LNCaP clone FGC (cell line): Measurements from ENCODE around the gene PRIMPOL.

Experiments
- DNase-seq: peaks from one replicate; pipeline ENCODE4 v3.0.0-alpha.2; 2011; ENCODE audit warnings: low read depth
- H3K4me3 ChIP-seq: 2 replicates; pipeline ENCODE4 v1.5.1; 2011; ENCODE audit warnings: mild to moderate bottlenecking, low read depth, low read length, control low read depth
- TF ChIP-seq, protein P1 (sequence below): IDR thresholded peaks from 2 replicates; pipeline ENCODE4 v1.5.1; 2012; ENCODE audit warnings: mild to moderate bottlenecking; ENCODE audit not compliant: control insufficient read depth, insufficient read depth; ENCODE audit errors: extremely low read depth

PRIMPOL gene

GRCh38 chr4:184681916-184682315 is 32.4 kb downstream of the PRIMPOL start:
- no peak overlapping the region for H3K4me3 ChIP-seq
- no peak for DNase-seq
- TF ChIP-seq, protein P1, sequence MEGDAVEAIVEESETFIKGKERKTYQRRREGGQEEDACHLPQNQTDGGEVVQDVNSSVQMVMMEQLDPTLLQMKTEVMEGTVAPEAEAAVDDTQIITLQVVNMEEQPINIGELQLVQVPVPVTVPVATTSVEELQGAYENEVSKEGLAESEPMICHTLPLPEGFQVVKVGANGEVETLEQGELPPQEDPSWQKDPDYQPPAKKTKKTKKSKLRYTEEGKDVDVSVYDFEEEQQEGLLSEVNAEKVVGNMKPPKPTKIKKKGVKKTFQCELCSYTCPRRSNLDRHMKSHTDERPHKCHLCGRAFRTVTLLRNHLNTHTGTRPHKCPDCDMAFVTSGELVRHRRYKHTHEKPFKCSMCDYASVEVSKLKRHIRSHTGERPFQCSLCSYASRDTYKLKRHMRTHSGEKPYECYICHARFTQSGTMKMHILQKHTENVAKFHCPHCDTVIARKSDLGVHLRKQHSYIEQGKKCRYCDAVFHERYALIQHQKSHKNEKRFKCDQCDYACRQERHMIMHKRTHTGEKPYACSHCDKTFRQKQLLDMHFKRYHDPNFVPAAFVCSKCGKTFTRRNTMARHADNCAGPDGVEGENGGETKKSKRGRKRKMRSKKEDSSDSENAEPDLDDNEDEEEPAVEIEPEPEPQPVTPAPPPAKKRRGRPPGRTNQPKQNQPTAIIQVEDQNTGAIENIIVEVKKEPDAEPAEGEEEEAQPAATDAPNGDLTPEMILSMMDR, result no peak

DNA sequence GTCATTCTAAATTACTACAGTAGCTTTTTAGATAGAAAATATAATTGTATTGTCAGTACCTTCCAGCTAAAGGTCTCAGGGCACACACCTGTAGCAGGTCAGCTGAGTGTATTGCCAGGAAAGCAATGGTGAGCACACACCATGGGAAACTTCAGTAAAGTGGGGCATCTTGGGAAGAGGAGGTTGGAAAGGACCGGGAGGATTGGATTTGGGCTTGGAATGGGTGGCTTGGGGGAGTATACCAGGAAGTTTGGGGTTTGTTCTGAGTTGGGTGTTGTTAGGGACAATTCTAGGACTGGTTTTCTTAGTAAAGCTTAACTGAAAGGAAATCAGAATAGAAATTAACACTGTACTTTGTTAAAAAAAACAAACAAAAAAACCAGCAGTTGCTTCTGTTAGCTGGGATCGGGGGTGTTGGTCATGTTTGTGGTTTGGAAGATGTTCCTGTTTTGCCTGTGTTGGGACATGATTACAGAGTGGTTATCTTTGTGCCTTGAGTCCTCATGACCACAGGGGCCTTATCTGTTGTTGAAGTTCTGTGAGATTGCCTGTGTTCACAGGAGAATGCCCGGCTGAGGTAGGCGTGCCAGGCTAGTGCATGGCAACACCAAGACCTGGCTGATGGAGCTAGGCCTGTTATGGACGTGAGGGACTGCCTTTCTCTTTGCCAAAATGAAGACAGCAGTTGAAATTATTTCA is 35.1 kb downstream of the PRIMPOL start:
- TF ChIP-seq, protein P1, result no peak
- no peak for DNase-seq
- H3K4me3 ChIP-seq, result no peak overlapping the region

GRCh38 chr4:184688005-184688404 is 38.5 kb downstream of the PRIMPOL start:
- TF ChIP-seq, protein P1, result no peak
- H3K4me3 ChIP-seq, result no peak overlapping the region
- DNase-seq, result no peak

DNA sequence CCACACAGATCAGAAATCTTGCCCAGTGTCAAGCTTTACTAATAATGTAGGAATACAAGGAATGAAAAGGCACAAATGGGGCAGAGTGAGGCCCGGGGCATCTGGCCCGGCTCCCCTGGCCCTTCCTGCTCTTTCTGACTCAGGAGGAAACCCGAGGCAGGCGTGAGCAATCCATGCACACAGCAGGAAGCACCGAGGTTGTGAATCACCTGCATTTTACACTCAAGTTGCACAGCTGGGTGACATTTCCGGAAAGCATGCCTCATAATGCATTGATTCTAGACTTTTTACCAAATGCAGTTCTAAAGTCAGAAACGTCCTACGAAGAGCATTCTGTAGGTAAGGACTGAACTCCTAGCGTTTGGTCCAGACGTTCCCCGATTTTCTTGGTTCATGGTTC is 38.9 kb downstream of the PRIMPOL start:
- no peak for DNase-seq
- no peak overlapping the region for H3K4me3 ChIP-seq
- TF ChIP-seq, protein P1, result no peak

GRCh38 chr4:184689681-184690080 is 40.1 kb downstream of the PRIMPOL start:
- no peak for DNase-seq
- TF ChIP-seq, protein P1, result no peak
- no peak overlapping the region for H3K4me3 ChIP-seq

DNA sequence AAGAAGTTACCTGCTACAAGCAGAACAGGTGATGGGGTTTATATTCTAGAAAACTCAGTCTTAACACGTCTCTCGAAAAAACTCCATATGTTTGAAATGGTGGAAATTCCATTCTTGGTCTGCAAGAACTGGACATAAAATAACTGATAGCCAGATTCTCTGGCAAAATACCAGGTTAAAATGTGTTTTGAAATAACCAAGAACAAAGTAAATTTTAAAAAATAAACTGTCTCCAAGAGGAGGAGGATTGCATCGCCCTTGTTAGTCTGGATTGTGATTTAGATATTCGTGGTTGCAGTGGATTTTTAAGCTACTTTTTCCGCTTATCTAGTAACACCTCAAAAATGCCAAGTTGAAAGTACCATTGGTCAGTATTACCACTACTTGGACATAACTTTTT is 43.5 kb downstream of the PRIMPOL start:
- no peak overlapping the region for H3K4me3 ChIP-seq
- TF ChIP-seq, protein P1, result no peak
- no peak for DNase-seq

- DNase-seq, result no peak
- no peak overlapping the region for H3K4me3 ChIP-seq
- TF ChIP-seq, protein P1, result no peak
These were observed 44.9 kb downstream of the PRIMPOL start for GRCh38 chr4:184694412-184694956.
